Peyer's patch (tissue), 4 donors: Measurements from ENCODE around the gene ABCA6.

Source experiments
- POLR2A ChIP-seq, 2 donors: fragments of 450-650 bp; IDR thresholded peaks; one replicate each; pipeline ENCODE4 v1.5.1; 2017; ENCODE audit warnings: antibody characterized with exemption in 2 of 2, mild to moderate bottlenecking in 2 of 2, moderate library complexity in 2 of 2
- TF ChIP-seq, protein P1 (sequence below), 6 experiments: fragments of 450-650 bp in 4 of 6; fragments of 200-600 bp in 2 of 6; sonication (generic) in 1 of 6; IDR thresholded peaks; one replicate each; pipeline ENCODE4 v1.5.1; 2017 to 2019; ENCODE audit warnings: antibody characterized with exemption in 6 of 6, mild to moderate bottlenecking in 3 of 6, moderate library complexity in 1 of 6

- TF ChIP-seq, protein P1, sequence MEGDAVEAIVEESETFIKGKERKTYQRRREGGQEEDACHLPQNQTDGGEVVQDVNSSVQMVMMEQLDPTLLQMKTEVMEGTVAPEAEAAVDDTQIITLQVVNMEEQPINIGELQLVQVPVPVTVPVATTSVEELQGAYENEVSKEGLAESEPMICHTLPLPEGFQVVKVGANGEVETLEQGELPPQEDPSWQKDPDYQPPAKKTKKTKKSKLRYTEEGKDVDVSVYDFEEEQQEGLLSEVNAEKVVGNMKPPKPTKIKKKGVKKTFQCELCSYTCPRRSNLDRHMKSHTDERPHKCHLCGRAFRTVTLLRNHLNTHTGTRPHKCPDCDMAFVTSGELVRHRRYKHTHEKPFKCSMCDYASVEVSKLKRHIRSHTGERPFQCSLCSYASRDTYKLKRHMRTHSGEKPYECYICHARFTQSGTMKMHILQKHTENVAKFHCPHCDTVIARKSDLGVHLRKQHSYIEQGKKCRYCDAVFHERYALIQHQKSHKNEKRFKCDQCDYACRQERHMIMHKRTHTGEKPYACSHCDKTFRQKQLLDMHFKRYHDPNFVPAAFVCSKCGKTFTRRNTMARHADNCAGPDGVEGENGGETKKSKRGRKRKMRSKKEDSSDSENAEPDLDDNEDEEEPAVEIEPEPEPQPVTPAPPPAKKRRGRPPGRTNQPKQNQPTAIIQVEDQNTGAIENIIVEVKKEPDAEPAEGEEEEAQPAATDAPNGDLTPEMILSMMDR (IDR thresholded peaks at IDR 0.05) = no peak
- no peak for TF ChIP-seq POLR2A (IDR thresholded peaks at IDR 0.05)
Observed at GRCh38 chr17:69164206-69164605, 22.5 kb upstream of the ABCA6 start.
